Measurements from ENCODE around the gene DOK5. TPM values are rescaled to one million over a fixed set of nuclear protein-coding genes. Genes with fewer than 3 reads are reported as not detected.

Gene DOK5
- total and polyA plus RNA-seq, 2 of the 8 experiments (the other 6 are each of a cell fraction or from before 2014, with no cell fraction given) = 8.9 to 15.0 TPM

DNA sequence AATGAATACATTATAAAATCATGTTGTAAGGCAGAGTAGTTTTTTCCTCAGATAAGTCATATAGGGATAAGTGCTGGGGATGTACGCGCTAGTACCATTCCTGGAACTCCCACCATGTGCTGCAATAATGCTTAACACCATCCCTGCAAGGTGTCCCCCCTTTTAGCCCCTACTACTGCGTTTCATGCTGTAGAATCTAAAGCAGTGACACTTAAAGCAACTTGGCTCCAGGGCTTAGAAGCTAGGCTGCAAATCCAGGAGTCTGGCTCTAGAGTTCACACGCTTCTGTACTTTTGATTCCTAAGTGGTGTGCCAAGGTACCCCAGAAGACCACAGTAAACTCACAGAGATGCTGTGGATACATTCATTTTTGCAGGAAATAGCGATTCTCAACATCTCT lies 183.1 kb downstream of the DOK5 start:
- H3K23me2 ChIP-seq (ENCODE audit: low read depth, low read length) = no peaks in the 10 kb centered on the region
- H3K79me2 ChIP-seq (ENCODE audit: control insufficient read depth in 1 of 2, insufficient read depth in 2 of 2, low read length in 2 of 2) = no peaks in the 10 kb centered on the region
- no peak overlapping the region for H4K5ac ChIP-seq (ENCODE audit: insufficient read length, low read depth, low read length)
- no peak overlapping the region for H3K23ac ChIP-seq (ENCODE audit: insufficient read length)
- H3K9me3 ChIP-seq (ENCODE audit: insufficient read depth in 2 of 2, low read depth in 1 of 2, low read length in 1 of 2) = no peaks in the 10 kb centered on the region
- H3K56ac ChIP-seq (replicated peaks; ENCODE audit: insufficient read length, low read depth, low read length) = no peak overlapping the region
- H3K4me3 ChIP-seq (ENCODE audit: extremely low read depth in 1 of 4, insufficient read depth in 2 of 4, low read depth in 3 of 4, low read length in 4 of 4) = no peak overlapping the region
- H2BK120ac ChIP-seq (replicated peaks; ENCODE audit: low read depth, low read length) = no peak overlapping the region
- H4K91ac ChIP-seq (replicated peaks; ENCODE audit: insufficient read length, low read length) = no peak overlapping the region
- no peak for FAIRE-seq
- 89% methylated on average over 5 of the region's 5 CpGs; no CpG with 5 or more reads in 1 of the 2 experiments for WGBS, 2 experiments (ENCODE audit: extremely low coverage in 1 of 2, insufficient coverage in 1 of 2, insufficient read length in 1 of 2, insufficient replicate concordance in 2 of 2, low coverage in 1 of 2, low lambda C conversion rate in 2 of 2, missing lambda C conversion rate in 1 of 2)
- H4K20me1 ChIP-seq (replicated peaks in 1 of 2; ENCODE audit: control insufficient read depth in 1 of 2, insufficient read depth in 2 of 2, low read length in 2 of 2) = no peaks in the 10 kb centered on the region
- POLR2A ChIA-PET (ENCODE audit: partially characterized antibody) = no interaction called here
- H2BK12ac ChIP-seq (ENCODE audit: low read depth, low read length) = no peak overlapping the region
- H2BK5ac ChIP-seq (ENCODE audit: low read depth, low read length) = no peak overlapping the region
- no peak overlapping the region for H3K4me2 ChIP-seq (ENCODE audit: insufficient read depth in 1 of 2, low read depth in 2 of 2, low read length in 2 of 2)
- CTCF ChIA-PET (ENCODE audit: partially characterized antibody) = interaction anchor here (0.8 to 2.7 kb wide), 6 partner anchors 9 to 554 kb away, joined by 3 to 11 read pairs (median 4); no protein-coding TSS in a partner anchor
- H3K9ac ChIP-seq (replicated peaks in 1 of 4; ENCODE audit: extremely low read depth in 1 of 4, low read depth in 3 of 4, low read length in 3 of 4) = no peak overlapping the region
- H3K79me1 ChIP-seq (ENCODE audit: low read depth, low read length) = no peaks in the 10 kb centered on the region
- H3K14ac ChIP-seq (ENCODE audit: insufficient read length) = no peak overlapping the region
- H3K36me3 ChIP-seq (ENCODE audit: control insufficient read depth in 2 of 4, insufficient read depth in 4 of 4, low read length in 3 of 4) = no peaks in the 10 kb centered on the region
- H2BK15ac ChIP-seq (ENCODE audit: low read length) = no peak overlapping the region
- H3K27ac ChIP-seq (ENCODE audit: low read depth, low read length) = no peak overlapping the region
- TF ChIP-seq TEAD4 (IDR thresholded peaks at IDR 0.05; ENCODE audit: low read depth, low read length) = no peak
- no peak for TF ChIP-seq SP4 (IDR thresholded peaks at IDR 0.05; ENCODE audit: low read length)
- TF ChIP-seq ASH2L (IDR thresholded peaks at IDR 0.05; ENCODE audit: low read length) = no peak
- no peak for TF ChIP-seq SAP30 (IDR thresholded peaks at IDR 0.05; ENCODE audit: insufficient read depth, insufficient replicate concordance, low read length)
- no peak for TF ChIP-seq HDAC6 (IDR thresholded peaks at IDR 0.05; ENCODE audit: low read depth, low read length)
- TF ChIP-seq PHF8 (conservative IDR thresholded peaks at IDR 0.05; ENCODE audit: low read depth, low read length) = no peak
- TF ChIP-seq GABPA (IDR thresholded peaks at IDR 0.05; ENCODE audit: borderline replicate concordance, insufficient read depth, low read length) = no peak
- no peak overlapping the region for H3K18ac ChIP-seq (ENCODE audit: extremely low read depth, low read length)
- no peak overlapping the region for H2BK20ac ChIP-seq (ENCODE audit: low read length)
- H4K8ac ChIP-seq (ENCODE audit: extremely low read depth, insufficient read depth, low read length) = no peak overlapping the region
- no peak overlapping the region for H3K4ac ChIP-seq (replicated peaks; ENCODE audit: insufficient read length, low read depth, low read length)
- no peak overlapping the region for H2AK5ac ChIP-seq (ENCODE audit: low read depth, low read length)
- peaks cover 0 to 11% (median 4%) of the 10 kb centered on the region in 4 experiments; a peak in 5 of 7 replicates for H3K27me3 ChIP-seq (replicated peaks in 1 of 4; ENCODE audit: control insufficient read depth in 3 of 4, extremely low read depth in 1 of 4, insufficient read depth in 3 of 4, low read length in 3 of 4)
- DNase-seq (ENCODE audit: low read depth in 1 of 2, low spot score in 2 of 2) = no peak
- peaks cover 0 to 4% (median 3%) of the 10 kb centered on the region in 4 experiments; a peak in 3 of 7 replicates for H3K4me1 ChIP-seq (replicated peaks in 1 of 4; ENCODE audit: control insufficient read depth in 3 of 4, insufficient read depth in 4 of 4, low read length in 3 of 4)
- H2AFZ ChIP-seq (ENCODE audit: low read length) = no peak overlapping the region
